HFFc6 (cell line): Measurements from ENCODE around the gene LBX2. TPM values are rescaled to one million over a fixed set of nuclear protein-coding genes. Genes with fewer than 3 reads are reported as not detected.

Experiments
- DNase-seq: peaks from one replicate; pipeline ENCODE4 v3.0.0-alpha.2; 2018
- H3K27ac Mint-ChIP-seq: 2 replicates; pipeline ENCODE4 v1.8.0; 2020; ENCODE audit warnings: mild to moderate bottlenecking, mixed read lengths
- H3K27me3 Mint-ChIP-seq: 2 replicates; pipeline ENCODE4 v1.8.0; 2021; ENCODE audit warnings: mild to moderate bottlenecking, moderate library complexity, mixed read lengths; ENCODE audit not compliant: insufficient read depth
- H3K36me3 Mint-ChIP-seq: 2 replicates; pipeline ENCODE4 v1.8.0; 2021; ENCODE audit warnings: low read depth, mixed read lengths
- H3K4me1 Mint-ChIP-seq: 2 replicates; pipeline ENCODE4 v1.8.0; 2020; ENCODE audit warnings: low read depth, mixed read lengths
- H3K4me3 Mint-ChIP-seq: 2 replicates; pipeline ENCODE4 v1.8.0; 2020; ENCODE audit warnings: mild to moderate bottlenecking, moderate library complexity, mixed read lengths
- H3K9me3 Mint-ChIP-seq: 2 replicates; pipeline ENCODE4 v1.8.0; 2020; ENCODE audit warnings: mild to moderate bottlenecking, mixed read lengths
- total RNA-seq, 6 experiments: library from RNA; stranded (reverse); fragmentation: NEBNext Ultra II Directional; extraction: Animal tissue kit (Norgen Biotek cat#: 25700); gene quantifications; 2 replicates in 1 of 6; 3 replicates in 5 of 6; pipeline ENCODE4 v1.2.3, GENCODE V29; 2021
- TF ChIP-seq, protein P1 (sequence below): fragments of 200-600 bp; sonication (generic); IDR thresholded peaks from 2 replicates; pipeline ENCODE4 v1.5.0; 2021; ENCODE audit warnings: antibody characterized with exemption, mild to moderate bottlenecking

LBX2 gene
- total RNA-seq, 6 experiments from 2014 or later = 0.21 to 1.8 (median 1.2) TPM

DNA sequence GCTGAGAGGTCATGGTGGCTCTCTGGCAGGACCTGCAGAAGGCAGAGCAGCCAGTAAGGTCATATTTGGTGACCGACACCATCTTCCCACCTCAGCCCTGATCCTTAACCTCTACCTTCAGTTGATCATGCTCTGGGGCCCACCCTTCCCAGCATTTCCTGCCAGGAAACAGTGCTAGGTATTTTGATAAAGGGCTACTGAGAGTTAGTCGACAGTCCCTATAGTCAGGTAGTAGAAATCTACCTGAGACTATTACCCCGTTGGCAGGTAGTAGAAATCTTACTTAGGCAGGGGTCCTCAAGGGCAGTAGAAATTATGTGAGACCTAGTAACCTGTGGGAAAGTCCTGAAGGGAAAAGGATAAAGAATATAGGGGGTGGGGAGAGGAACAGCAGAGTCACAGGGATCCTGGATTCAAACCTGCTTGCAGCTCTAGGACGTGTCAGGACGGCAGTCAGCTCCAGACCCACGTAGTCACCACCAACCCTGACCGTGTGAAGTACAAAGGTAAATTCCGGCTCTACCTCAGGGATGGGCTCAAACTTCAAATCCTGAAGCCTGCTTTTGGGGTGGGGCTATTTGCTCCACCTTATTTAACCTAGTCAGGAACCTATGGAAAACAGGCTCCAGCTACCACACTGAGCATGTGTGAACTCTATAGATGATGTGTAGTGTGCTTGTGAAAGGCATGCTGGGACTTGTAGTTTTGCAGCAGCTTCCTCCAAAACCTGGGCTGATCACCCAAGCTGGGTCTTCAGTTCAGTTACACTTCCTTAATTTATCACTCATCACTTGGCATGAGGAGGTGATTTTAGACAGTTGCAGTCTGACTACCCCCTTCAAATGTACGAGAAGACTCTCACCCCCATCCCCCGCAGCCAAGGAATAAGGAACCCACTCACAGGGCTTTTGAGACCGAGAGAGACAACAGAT lies 26.6 kb upstream of the LBX2 start, which contains the start of gene DQX1:
TSS of gene DQX1 (minus strand) at position 515 of the 932 bp plus-strand sequence. CDS start at position 13, 502 bp downstream.
- Mint-ChIP-seq H3K4me3 (peak within 1 kb of the TSS; percentile 33; the same call in 1 of the 2 replicates), H3K4me1 (peaks cover 19% of the 10 kb centered on the region), H3K36me3 (peaks cover 30% of the 10 kb centered on the region), H3K27ac (no peak within 1 kb of the TSS), H3K9me3 (no peaks in the 10 kb centered on the region), H3K27me3 (peaks cover 6% of the 10 kb centered on the region)
- TF ChIP-seq, protein P1, sequence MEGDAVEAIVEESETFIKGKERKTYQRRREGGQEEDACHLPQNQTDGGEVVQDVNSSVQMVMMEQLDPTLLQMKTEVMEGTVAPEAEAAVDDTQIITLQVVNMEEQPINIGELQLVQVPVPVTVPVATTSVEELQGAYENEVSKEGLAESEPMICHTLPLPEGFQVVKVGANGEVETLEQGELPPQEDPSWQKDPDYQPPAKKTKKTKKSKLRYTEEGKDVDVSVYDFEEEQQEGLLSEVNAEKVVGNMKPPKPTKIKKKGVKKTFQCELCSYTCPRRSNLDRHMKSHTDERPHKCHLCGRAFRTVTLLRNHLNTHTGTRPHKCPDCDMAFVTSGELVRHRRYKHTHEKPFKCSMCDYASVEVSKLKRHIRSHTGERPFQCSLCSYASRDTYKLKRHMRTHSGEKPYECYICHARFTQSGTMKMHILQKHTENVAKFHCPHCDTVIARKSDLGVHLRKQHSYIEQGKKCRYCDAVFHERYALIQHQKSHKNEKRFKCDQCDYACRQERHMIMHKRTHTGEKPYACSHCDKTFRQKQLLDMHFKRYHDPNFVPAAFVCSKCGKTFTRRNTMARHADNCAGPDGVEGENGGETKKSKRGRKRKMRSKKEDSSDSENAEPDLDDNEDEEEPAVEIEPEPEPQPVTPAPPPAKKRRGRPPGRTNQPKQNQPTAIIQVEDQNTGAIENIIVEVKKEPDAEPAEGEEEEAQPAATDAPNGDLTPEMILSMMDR = no peak
- DNase-seq = no peak

DNA sequence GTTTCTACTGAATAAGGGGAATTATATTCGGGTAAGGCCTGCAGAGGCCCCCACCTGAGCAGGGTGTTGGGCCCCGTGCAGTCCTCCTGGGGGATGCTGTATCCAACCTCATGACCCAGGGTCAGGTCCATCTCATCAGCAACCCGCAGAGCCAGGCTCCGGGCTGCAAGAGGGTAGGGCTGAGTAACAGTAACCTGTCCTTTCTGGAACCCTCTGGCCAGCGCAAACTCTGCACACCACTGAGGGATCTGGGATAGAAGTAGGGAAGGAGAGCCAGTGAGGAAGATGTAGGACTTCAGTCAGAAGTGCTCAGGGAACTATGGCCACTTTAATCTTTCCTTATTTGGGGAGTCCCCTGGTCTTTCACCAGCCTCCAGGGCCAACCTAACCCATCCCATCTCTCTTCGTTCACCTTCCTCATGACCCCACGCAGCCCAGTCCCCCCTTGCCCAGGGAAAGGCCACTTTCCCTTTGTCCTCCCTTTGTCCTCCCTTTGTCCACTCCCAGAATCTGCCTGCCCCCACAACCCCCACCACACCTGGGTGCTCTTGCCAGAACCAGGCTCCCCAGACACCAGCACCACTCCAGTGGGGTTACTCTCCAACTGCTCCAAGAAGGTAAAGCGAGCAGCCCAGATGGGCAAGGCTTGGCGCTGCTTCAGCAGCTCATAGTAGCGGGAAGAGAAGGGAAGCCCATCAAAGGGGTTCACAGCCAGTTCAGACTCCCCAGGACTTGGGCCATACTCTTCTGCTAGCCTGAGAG lies 25.7 kb upstream of the LBX2 start:
- H3K27ac Mint-ChIP-seq = no peak overlapping the region
- H3K9me3 Mint-ChIP-seq = no peaks in the 10 kb centered on the region
- no peak overlapping the region for H3K4me3 Mint-ChIP-seq
- DNase-seq = no peak
- peaks cover 15% of the 10 kb centered on the region for H3K4me1 Mint-ChIP-seq
- TF ChIP-seq, protein P1 = no peak
- peaks cover 30% of the 10 kb centered on the region for H3K36me3 Mint-ChIP-seq
- peaks cover 11% of the 10 kb centered on the region for H3K27me3 Mint-ChIP-seq

DNA sequence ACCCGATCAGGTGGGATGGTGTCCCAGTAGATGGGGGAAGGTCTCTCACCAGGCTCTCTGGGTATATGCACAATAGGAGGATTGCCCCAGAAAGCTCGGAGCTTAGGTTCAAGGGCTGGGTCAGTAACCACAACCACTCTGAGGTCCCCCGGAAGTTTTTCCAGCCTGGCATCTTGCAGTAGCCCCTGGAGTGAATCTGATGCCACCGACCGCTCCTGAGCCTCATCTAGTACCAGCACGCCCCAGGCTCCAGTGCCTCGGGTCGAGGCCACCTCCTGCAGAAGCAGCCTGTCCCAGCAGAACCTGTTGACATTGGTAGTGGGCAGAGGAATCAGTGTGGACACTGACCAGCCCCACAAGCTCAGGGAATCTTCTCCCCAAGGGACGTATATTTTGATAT lies 24.6 kb upstream of the LBX2 start:
- Mint-ChIP-seq H3K36me3 (peaks cover 28% of the 10 kb centered on the region), H3K27ac (no peak overlapping the region), H3K4me3 (no peak overlapping the region)

DNA sequence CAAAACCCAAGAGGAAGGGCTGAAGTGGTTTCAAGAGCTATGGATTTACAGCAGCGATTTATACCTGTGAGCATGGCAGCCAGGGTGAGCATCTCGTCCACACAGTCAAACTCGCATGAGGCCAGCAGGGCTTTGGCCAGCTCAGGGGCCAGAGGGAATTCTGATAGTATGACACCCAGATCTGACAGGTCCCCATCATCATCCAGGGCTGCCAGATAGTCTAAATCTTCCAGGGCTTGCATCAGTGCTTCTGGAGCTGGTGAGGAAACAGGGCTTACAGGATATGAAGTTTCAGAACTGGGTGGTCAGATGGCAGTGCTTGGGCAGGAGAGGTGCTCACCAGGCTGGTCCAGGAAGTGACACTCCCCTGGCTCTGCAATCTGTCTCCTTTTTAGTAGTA lies 23.1 kb upstream of the LBX2 start:
- no peaks in the 10 kb centered on the region for H3K9me3 Mint-ChIP-seq
- no peak overlapping the region for H3K4me3 Mint-ChIP-seq
- no peak overlapping the region for H3K27ac Mint-ChIP-seq
- peaks cover 23% of the 10 kb centered on the region for H3K27me3 Mint-ChIP-seq
- no peak for DNase-seq
- TF ChIP-seq, protein P1 = no peak
- H3K36me3 Mint-ChIP-seq = peaks cover 19% of the 10 kb centered on the region
- peaks cover 2% of the 10 kb centered on the region; the same call in 1 of the 2 replicates for H3K4me1 Mint-ChIP-seq

More for the DNA sequence above, 24.6 kb upstream of the LBX2 start:
- Mint-ChIP-seq H3K4me1 (peaks cover 15% of the 10 kb centered on the region), H3K27me3 (peaks cover 18% of the 10 kb centered on the region), H3K9me3 (no peaks in the 10 kb centered on the region)
- no peak for DNase-seq
- TF ChIP-seq, protein P1 = no peak

DNA sequence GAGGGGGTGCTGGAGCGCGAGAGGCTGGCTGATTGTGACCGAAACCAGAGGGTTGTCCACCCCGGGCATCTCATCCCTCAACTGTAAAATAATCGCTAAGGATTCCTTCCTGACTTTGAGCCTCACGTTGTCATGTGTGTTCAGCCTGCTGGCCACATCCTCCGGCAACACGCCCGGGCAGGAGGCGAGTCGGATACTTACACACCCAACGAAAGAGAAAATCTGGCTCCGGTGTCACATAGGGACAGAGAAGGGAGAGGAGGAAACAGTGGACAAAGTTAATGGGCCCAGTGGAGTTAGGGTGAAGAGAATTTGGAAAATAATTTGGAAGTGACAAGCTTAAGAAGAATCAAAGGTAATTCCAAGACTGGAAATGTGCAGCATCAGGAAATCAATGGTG lies 17.2 kb upstream of the LBX2 start:
- peaks cover 52% of the 10 kb centered on the region for H3K27me3 Mint-ChIP-seq
- DNase-seq = no peak
- TF ChIP-seq, protein P1 = no peak
- H3K9me3 Mint-ChIP-seq = no peaks in the 10 kb centered on the region
- H3K27ac Mint-ChIP-seq = no peak overlapping the region
- H3K36me3 Mint-ChIP-seq = peaks cover 5% of the 10 kb centered on the region; the same call in 1 of the 2 replicates
- peaks cover 2% of the 10 kb centered on the region for H3K4me1 Mint-ChIP-seq
- no peak overlapping the region for H3K4me3 Mint-ChIP-seq
